ENCODE results near the gene BCAM.

Gene BCAM

DNA sequence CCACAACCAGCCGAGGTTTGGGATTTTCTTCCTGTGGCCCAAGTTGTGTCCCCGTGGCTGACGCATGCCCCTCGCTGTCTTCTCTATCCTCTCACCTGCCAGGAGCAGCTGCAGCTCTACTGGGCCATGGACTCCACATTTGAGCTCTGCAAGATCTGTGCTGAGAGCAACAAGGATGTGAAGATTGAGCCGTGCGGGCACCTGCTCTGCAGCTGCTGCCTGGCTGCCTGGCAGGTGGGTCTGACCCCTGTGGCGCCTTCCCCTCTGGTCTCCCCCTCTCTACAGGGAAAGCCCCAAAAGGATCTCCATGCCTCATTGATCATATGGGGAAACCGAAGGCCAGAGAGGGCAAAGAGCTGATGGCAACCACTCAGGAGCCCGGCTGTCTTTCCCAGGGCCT lies 16.6 kb upstream of the BCAM start:
- no peak for DNase-seq (ENCODE audit: low read depth in 2 of 2)

DNA sequence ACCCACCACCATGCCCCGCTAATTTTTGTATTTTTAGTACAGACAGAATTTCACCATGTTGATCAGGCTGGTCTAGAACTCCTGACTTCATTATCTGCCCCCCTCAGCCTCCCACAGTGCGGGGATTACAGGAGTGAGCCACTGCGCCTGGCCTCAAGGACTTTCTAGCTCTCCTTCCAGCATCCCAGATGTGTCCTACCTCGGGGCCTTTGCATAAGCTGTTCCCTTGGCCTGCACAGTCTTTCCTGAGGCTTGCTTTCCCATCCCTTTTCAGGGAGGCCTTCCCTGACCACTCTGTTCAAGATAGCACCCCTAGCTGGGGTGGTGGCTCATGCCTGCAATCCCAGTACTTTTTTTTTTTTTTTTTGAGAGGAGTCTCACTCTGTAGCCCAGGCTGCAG lies 14.3 kb upstream of the BCAM start:
- no peak for DNase-seq (ENCODE audit: low read depth in 2 of 2)

DNA sequence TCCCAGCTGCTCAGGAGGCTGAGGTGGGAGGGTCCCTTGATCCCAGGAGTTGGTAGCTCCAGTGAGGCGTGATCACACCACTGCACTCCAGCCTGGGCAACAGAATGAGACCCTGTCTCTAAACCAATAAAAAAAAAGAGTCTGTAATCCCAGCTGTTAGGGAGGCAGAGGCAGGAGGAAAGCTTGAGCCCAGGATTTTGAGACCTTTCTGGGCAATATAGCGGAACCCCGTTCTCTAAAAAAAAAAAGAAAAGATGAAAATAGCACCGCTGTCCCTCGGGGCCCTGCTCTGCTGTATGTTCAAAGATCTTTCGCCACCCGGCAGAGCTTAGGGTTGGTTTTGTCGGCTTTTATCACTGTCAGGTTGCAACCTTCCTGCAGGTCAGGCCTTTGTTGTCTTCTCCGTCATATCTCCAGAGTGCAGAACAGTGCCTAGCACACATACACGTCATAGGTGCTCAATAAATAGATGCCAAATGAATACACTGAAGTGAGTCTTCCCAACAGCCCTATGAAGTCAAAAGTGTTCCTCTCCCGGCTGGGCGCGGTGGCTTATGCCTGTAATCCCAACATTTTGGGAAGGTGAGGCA lies 13.4 kb upstream of the BCAM start:
- DNase-seq (ENCODE audit: low read depth in 2 of 2): no peak

DNA sequence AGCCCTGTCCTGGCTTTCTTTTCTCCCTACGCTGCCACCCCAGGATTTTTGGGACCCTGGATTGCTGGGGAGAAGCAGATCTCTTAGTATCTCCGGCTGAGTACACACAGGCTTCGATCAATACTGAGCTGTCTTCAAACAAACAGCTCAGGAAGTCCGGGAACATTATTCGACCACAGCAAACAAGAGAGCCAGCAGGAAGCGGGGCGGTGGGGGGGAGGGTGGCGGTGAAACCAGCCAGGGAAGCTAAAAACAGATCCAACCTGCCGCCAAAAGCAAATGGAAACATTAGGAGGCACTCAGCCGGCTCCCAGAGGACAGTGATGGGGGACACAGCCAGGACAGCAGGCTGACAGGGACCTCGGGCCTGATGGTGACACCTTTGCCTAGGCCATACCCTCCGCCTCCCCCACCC lies 12.2 kb upstream of the BCAM start:
- DNase-seq (ENCODE audit: low read depth in 2 of 2): no peak

DNA sequence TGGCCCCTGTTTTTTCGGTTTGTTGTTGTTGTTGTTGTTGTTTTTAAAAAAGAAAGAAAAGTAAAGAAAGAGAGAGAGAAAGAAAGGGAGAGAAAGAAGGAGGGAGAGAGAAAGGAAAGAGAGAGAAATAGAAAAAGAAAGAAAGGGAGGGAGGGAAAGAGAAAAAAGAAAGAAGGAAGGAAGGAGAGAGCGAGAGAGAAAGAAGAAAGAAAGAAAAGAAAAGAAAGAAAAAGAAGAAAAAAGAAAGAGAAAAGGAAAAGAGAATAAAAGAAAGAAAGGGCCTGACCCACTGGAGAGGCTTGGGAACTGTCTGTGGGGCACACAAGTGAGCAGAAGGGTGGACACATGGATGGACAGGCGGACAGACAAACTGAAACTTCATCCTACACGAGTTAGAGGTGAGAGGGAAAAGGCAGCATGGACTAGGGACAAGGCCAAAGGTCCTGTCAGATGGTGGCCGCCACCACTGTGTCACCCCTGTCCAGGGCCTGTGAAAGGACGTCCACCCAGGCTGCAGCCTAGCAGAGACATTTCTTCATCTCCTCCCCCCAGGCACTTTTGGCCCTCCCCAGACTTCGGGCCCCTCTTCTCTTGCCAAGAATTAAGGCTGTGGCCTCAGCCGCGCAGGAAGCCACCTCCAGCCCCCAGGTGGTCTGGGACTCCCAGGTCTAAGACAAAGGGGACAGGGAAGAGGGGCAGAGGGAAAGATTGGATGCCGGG lies 9.1 kb upstream of the BCAM start:
- no peak for DNase-seq (ENCODE audit: low read depth in 2 of 2)

DNA sequence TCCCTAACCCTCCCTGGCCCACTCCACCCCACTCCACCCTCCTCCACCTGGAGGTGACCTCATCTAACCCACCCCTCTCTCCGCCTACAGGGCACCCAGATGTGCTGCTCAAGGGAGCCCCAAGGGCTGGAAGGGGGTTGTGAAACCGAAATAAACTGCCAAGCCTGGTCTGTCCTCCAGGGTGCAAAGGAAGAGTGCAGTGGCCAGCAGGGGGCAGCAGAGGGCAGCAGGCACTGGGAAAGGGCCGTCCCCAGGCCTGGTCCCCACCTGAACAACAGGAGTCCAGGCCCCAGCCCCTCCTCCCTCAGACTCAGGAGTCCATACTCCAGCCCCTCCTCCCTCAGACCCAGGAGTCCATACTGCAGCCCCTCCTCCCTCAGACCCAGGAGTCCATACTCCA lies 8.4 kb upstream of the BCAM start:
- DNase-seq (ENCODE audit: low read depth in 2 of 2): peak; percentile 72 to 80

DNA sequence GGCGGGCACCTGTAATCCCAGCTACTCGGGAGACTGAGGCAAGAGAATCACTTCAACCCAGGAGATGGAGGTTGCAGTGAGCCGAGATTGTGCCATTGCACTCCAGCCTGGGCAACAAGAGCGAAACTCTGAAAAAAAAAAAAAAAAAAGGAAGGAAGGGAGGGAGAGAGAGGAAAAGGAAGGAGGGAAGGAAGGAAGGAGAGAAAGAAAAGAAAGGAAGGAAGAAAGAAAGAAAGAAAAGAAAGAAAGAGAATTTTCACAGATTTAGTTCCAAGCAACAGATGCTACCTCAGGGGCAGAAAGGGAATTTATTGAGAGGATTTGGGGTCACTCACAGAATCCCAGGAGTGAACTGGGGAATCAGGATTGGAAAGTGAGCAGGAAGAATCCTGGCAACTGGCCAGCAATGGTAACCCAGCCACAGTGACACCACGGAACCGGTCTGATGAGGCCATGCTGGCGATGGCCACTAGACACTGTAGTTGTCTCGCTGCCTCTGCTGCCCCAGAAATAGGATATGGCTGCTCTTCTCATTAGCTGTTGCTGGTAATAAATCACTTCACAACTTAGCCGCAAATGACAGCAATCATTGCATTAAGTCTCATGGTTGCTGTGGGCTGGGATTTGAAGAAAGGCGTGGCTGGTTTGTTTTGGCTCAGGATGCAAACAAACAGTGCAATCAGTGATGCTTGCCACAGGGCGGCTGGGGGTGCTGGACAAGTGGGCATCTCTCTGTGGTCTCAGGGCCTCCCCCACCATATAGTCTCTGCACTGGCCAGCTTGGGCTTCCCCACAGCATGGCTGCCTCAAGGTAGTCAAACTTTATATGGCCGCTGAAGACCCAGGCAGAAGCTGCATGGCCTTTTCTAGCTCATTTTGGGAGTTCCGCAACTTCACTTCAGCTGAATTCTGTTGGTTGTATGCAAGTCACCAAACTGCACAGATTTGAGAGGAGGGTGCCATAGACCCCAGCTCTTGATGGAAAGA lies 5.2 kb upstream of the BCAM start:
- no peak for DNase-seq (ENCODE audit: low read depth in 2 of 2)

DNA sequence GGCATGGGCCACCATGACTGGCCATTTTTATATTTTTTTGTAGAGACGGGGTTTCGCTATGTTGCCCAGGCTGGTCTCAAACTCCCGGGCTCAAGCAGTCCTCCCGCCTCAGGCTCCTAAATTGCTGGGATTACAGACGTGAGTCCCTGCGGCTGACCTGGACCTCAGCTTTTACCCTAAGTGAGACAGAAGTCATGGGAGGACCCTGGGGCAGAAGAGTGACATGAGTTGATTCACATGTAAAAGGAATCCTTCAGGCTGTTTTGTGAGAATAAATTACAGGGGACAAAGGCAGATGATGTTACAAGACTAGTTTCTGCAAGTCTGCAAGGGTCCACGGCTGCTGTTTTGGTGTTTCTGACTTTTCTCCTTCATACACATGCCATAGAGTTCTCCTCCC lies 2.6 kb upstream of the BCAM start:
- DNase-seq (ENCODE audit: low read depth in 2 of 2): no peak

DNA sequence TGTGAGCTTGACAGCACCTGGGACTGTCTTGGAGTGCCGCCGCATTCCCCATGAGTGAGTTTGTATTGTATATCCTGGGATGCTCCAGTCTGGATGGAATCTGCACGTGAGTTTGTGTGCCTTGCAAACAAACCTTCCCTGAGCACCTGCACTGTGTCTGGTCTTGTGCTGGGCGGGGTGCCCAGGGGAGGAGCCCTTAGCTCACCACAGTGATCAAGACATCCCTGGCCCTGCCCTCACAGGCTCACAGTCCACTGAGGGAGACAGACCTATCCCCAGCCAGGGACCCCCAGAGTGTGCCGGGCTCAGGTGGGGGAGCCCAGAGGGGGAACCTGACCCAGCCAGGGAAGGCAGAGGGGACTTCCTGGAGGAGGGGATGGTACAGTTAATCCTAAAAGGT lies 1.7 kb upstream of the BCAM start:
- no peak for DNase-seq (ENCODE audit: low read depth in 2 of 2)

DNA sequence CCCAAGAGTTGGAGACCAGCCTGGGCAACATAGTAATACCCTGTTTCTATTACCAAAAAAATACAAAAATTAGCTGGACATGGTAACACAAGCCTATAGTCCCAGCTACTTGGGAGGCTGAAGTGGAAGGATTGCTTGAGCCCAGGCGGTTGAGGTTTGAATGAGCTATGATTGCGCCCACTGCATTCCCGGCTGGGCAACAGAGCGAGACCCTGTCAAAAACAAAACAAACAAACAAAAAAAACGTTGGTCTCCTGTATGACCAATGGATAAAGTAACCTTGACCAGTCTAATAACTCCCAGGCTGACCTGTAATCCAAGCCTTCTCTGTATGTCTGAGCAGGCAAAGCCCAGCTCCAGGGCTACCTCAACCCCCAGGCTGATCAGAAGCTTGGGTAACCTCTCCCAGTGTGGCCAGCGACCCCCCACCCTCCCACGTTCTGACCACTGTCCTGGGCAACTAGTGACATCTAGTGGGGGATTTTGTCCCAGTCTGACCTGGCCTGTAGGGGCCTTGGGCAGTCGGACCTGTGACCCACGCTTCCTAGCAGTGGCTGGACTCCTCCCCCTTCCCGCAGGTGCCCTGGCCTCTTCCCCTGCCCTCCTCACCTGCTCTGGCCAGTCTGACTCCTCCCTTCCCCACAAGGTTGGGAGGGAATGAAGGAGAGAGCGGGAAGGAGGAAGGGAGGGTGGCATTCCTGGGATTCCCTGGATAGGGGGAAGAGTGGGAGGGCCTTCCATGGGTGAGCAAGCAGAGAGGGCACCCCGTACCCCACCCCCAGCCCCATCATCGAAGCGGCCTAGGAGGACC lies 1.0 kb upstream of the BCAM start:
- no peak for DNase-seq (ENCODE audit: low read depth in 2 of 2)

DNA sequence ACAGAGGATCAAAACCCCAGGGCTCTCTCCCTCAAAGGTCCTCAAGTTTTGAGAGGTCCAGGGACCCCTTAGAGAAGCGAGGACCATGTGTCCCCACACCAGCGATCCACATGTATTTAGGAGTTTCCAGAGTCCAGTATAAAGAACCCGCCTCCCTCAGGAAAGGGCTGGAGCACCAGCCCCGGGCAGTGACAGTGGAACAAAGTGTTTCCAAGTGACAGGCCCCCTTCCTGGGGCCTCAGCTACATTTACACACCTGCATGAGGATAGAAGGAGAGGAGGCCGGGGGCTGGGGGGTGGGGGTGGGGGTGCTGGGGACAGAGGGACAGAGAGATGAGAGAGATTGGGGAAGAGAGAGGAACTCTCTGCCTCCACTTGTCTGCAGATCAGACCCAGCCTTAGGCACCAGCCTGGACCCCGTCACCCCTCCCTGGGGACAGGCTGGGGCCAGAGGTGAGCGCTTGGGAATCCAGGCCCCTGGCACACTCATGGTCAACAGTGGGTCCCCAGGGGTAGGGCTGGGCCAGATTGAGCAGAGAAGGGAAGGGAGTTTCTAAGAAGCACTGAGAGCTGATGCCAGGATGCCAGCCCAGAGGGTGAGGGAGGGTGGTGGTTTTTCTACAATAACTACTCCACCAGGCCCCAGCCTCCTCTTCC lies 802 bp downstream of the BCAM start:
- no peak for DNase-seq (ENCODE audit: low read depth in 2 of 2)

DNA sequence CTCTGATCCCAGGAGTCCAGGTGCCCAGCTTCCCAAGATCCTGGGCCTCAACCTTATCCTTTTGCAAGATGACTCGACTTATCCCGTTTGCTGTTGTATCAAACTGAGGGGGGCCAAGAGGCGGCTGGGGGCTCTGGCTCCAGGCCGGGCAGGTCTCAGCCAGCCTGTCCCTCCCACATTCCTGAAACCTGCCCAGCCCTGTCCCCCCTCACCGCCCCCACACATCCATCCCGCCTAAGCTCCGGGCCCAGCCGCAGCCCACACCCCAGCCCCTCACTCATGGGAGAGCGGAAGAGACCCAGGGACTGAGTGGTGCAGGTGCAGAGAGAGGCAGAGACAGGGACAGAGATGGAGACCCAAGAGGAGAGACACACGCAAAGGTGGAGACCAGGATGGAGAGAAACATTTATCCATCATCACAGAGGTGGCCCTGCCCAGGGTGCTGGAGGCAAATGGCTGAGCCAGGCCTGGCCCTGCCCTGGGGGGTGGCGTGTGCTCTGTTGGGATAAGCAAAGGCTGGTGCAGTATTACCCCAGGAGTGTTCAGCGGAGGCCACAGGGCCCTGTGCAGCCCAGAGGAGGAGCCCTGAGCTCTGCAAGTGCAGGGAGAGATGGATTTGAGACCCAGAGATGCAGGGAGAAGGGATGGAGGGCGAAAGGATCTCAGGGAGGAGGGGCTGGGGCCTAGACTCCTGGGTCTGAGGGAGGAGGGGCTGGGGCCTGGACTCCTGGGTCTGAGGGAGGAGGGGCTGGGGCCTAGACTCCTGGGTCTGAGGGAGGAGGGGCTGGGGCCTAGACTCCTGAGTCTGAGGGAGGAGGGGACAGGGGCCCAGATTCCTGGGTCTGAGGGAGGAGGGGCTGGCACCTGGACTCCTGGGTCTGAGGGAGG lies 1.6 kb downstream of the BCAM start:
- no peak for DNase-seq (ENCODE audit: low read depth in 2 of 2)

DNA sequence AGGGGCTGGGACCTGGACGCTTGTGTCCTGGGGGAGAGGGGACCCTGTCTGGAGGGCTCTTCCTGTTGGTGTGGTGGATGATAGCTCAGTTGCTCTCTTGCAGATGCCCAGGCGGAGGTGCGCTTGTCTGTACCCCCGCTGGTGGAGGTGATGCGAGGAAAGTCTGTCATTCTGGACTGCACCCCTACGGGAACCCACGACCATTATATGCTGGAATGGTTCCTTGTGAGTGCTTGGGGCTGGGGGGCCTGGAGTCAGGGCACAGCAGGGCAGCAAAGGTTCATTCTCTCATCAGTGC lies 2.2 kb downstream of the BCAM start:
- DNase-seq (ENCODE audit: low read depth in 2 of 2): no peak

DNA sequence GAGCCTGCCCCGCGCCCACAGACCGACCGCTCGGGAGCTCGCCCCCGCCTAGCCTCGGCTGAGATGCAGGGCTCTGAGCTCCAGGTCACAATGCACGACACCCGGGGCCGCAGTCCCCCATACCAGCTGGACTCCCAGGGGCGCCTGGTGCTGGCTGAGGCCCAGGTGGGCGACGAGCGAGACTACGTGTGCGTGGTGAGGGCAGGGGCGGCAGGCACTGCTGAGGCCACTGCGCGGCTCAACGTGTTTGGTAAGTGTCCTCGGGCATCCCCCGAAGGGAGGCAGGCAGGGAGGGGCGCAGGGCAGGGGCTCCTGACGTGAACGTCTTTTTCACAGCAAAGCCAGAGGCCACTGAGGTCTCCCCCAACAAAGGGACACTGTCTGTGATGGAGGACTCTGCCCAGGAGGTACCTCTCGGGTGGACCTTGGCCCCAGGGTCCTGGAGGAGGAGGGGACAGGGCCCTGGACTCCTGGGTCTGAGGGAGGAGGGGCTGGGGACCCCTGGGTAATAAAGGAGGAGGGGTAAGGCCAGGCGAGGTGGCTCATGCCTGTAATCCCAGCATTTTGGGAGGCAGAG lies 3.3 kb downstream of the BCAM start:
- no peak for DNase-seq (ENCODE audit: low read depth in 2 of 2)

DNA sequence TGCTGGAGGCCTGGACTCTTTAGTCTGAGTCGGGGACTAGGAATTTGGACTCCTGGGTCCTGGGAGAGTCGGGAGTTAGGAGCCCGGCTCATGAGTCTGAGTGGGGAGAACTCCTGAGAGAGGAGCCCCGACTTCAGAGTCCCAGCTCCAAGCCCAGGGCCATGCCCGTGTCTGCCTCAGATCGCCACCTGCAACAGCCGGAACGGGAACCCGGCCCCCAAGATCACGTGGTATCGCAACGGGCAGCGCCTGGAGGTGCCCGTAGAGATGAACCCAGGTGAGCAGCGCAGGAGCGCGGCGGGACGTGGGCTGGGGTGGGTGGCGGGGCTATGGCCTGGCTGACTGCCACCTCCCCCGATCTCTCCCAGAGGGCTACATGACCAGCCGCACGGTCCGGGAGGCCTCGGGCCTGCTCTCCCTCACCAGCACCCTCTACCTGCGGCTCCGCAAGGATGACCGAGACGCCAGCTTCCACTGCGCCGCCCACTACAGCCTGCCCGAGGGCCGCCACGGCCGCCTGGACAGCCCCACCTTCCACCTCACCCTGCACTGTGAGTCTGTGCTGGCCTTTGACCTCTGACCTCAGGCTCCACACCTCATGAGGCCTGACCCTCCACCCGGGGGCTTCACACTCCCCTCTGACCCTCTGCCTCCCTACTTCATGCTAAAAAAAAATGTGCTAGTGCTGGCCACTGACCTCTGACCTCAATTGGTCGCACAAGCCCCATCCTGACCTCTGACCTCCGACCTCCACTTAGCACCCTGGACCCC lies 4.4 kb downstream of the BCAM start:
- DNase-seq (ENCODE audit: low read depth in 2 of 2): no peak

DNA sequence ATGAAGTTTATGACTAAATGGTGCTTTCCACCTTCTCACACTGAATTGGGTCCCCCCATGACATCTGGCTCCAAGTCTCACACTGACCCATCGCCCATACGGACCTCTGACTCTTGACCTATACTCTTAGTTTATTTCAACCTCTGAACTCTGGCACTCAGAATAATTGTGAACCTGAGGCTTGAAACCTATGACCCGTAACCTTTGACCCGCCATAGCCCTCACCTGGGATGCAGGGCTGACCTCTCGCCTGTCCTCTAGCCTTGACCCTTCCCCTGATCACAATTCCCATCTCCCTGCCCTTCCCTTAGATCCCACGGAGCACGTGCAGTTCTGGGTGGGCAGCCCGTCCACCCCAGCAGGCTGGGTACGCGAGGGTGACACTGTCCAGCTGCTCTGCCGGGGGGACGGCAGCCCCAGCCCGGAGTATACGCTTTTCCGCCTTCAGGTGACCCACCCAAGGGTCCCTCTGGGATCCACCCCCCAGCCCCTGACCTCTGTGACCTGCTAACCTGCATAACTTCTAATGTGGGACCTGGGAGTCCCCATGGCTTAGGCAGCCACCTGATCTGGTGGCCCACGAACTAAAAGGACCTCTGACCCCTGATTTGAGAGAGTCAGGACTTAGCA lies 5.1 kb downstream of the BCAM start:
- DNase-seq (ENCODE audit: low read depth in 2 of 2): no peak

DNA sequence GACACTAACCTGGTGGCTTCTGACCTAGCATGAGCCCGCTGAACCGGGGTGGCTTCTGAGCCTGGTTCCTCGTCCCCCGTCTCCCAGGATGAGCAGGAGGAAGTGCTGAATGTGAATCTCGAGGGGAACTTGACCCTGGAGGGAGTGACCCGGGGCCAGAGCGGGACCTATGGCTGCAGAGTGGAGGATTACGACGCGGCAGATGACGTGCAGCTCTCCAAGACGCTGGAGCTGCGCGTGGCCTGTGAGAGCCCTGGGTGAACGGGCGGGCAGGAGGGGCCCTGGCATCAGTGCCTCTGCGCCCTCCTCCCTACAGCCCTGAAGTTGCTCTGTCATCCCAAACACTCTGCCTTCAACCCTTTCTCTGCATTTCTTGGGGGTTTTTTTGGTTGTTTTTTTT lies 5.6 kb downstream of the BCAM start:
- no peak for DNase-seq (ENCODE audit: low read depth in 2 of 2)

DNA sequence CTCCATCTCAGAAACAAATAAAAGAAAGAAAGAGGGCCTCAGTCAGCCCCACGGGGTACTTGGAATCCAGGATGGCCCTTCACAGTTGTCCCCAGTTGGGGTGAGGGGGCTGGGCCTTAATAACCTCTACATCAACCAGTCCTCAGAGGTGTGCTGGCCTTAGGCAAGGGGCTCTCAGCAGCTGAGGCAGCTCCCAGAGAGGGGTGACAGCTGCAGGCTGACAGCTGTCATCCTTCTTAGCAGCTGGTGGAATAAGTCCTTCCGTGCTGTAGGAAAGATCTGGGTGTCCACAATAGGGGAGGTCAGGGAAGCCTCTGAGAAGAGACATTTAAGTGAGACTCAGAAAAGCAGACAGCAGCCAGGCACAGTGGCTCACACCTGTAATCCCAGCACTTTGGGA lies 7.4 kb downstream of the BCAM start:
- no peak for DNase-seq (ENCODE audit: low read depth in 2 of 2)

Measured in activated CD4-positive, alpha-beta T cell treated with anti-CD3 and anti-CD28 coated beads for 24 hours (primary cell).